Gastroesophageal sphincter (tissue), 3 donors: ENCODE results near the gene NR1I2.

Source experiments
- POLR2A ChIP-seq, 2 donors: fragments of 450-650 bp; IDR thresholded peaks; one replicate each; pipeline ENCODE4 v1.6.1; 2017; ENCODE audit warnings: antibody characterized with exemption in 2 of 2, mild to moderate bottlenecking in 2 of 2, moderate library complexity in 1 of 2
- POLR2AphosphoS5 ChIP-seq: sonication (generic); formaldehyde crosslinking; IDR thresholded peaks from one replicate; pipeline ENCODE4 v1.6.1; 2017; ENCODE audit warnings: antibody characterized with exemption
- TF ChIP-seq, protein P1 (sequence below), 4 experiments: fragments of 200-600 bp in 2 of 4; fragments of 450-650 bp in 2 of 4; sonication (generic) in 1 of 4; IDR thresholded peaks; one replicate each; pipeline ENCODE4 v1.5.1; 2017 to 2019; ENCODE audit warnings: antibody characterized with exemption in 4 of 4, mild to moderate bottlenecking in 2 of 4, moderate library complexity in 2 of 4

GRCh38 chr3:119858957-119859356, 77.1 kb downstream of the NR1I2 start:
- TF ChIP-seq, protein P1, sequence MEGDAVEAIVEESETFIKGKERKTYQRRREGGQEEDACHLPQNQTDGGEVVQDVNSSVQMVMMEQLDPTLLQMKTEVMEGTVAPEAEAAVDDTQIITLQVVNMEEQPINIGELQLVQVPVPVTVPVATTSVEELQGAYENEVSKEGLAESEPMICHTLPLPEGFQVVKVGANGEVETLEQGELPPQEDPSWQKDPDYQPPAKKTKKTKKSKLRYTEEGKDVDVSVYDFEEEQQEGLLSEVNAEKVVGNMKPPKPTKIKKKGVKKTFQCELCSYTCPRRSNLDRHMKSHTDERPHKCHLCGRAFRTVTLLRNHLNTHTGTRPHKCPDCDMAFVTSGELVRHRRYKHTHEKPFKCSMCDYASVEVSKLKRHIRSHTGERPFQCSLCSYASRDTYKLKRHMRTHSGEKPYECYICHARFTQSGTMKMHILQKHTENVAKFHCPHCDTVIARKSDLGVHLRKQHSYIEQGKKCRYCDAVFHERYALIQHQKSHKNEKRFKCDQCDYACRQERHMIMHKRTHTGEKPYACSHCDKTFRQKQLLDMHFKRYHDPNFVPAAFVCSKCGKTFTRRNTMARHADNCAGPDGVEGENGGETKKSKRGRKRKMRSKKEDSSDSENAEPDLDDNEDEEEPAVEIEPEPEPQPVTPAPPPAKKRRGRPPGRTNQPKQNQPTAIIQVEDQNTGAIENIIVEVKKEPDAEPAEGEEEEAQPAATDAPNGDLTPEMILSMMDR (IDR thresholded peaks at IDR 0.05), result no peak
- TF ChIP-seq POLR2A (IDR thresholded peaks at IDR 0.05) (no peak), POLR2AphosphoS5 (no peak)
